Parathyroid adenoma (tissue), 2 donors: ENCODE measurements around the gene SRGAP3.

Source experiments
- H2AFZ ChIP-seq: fragments of 300-600 bp; sonication (generic); one replicate; pipeline ENCODE4 v1.7.0; 2017; ENCODE audit warnings: antibody characterized with exemption, mild to moderate bottlenecking
- H3K27ac ChIP-seq: fragments of 300-600 bp; sonication (generic); one replicate; pipeline ENCODE4 v1.7.0; 2017
- H3K27me3 ChIP-seq: fragments of 300-600 bp; sonication (generic); one replicate; pipeline ENCODE4 v1.7.0; 2017; ENCODE audit warnings: low read length; ENCODE audit not compliant: control insufficient read depth, insufficient read depth
- H3K36me3 ChIP-seq: fragments of 300-600 bp; sonication (generic); one replicate; pipeline ENCODE4 v1.7.0; 2017; ENCODE audit warnings: low read length; ENCODE audit not compliant: control insufficient read depth, insufficient read depth
- H3K4me1 ChIP-seq: fragments of 300-600 bp; sonication (generic); one replicate; pipeline ENCODE4 v1.7.0; 2017; ENCODE audit warnings: control low read depth
- H3K4me2 ChIP-seq: fragments of 300-600 bp; sonication (generic); one replicate; pipeline ENCODE4 v1.7.0; 2017; ENCODE audit warnings: low read length
- H3K4me3 ChIP-seq: fragments of 300-600 bp; sonication (generic); one replicate; pipeline ENCODE4 v1.7.0; 2017; ENCODE audit warnings: low read depth, low read length
- H3K79me2 ChIP-seq: fragments of 300-600 bp; sonication (generic); one replicate; pipeline ENCODE4 v1.7.0; 2017; ENCODE audit warnings: control low read depth
- H3K9ac ChIP-seq: fragments of 300-600 bp; sonication (generic); one replicate; pipeline ENCODE4 v1.7.0; 2017; ENCODE audit warnings: mild to moderate bottlenecking
- H3K9me3 ChIP-seq: fragments of 300-600 bp; sonication (generic); one replicate; pipeline ENCODE4 v1.7.0; 2017; ENCODE audit warnings: low read length; ENCODE audit not compliant: control insufficient read depth
- TF ChIP-seq, protein P1 (sequence below): fragments of 300-600 bp; sonication (generic); IDR thresholded peaks from one replicate; pipeline ENCODE4 v1.7.0; 2017; ENCODE audit warnings: antibody characterized with exemption, mild to moderate bottlenecking
- donor health status: primary hyperparathyroidism.

The SRGAP3 gene

DNA sequence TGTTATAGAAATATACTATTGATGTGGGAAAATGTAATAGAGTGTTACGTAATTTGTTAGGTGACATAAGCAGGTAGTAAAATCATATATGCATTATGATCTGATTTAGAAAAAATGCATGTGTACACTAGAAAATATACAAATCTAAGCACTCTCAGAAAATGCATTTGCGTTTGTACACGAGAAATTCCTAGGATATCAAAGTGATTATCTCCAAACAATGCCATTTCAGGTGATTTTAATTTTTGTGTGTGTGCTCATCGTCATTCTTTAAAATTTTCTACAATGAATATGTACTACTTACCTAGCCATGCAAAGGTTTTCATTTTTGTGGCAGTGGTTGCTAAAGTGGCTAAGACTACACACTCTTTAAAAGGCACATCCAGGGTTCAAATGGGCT lies 145.3 kb downstream of the SRGAP3 start:
- no peaks in the 10 kb centered on the region for H3K9me3 ChIP-seq
- H2AFZ ChIP-seq = no peak overlapping the region
- H3K27me3 ChIP-seq = no peaks in the 10 kb centered on the region
- H3K27ac ChIP-seq = no peak overlapping the region
- no peak overlapping the region for H3K4me3 ChIP-seq
- no peaks in the 10 kb centered on the region for H3K4me1 ChIP-seq
- H3K4me2 ChIP-seq = no peak overlapping the region
- TF ChIP-seq, protein P1, sequence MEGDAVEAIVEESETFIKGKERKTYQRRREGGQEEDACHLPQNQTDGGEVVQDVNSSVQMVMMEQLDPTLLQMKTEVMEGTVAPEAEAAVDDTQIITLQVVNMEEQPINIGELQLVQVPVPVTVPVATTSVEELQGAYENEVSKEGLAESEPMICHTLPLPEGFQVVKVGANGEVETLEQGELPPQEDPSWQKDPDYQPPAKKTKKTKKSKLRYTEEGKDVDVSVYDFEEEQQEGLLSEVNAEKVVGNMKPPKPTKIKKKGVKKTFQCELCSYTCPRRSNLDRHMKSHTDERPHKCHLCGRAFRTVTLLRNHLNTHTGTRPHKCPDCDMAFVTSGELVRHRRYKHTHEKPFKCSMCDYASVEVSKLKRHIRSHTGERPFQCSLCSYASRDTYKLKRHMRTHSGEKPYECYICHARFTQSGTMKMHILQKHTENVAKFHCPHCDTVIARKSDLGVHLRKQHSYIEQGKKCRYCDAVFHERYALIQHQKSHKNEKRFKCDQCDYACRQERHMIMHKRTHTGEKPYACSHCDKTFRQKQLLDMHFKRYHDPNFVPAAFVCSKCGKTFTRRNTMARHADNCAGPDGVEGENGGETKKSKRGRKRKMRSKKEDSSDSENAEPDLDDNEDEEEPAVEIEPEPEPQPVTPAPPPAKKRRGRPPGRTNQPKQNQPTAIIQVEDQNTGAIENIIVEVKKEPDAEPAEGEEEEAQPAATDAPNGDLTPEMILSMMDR = no peak
- H3K79me2 ChIP-seq = no peaks in the 10 kb centered on the region
- H3K36me3 ChIP-seq = no peaks in the 10 kb centered on the region
- no peak overlapping the region for H3K9ac ChIP-seq

DNA sequence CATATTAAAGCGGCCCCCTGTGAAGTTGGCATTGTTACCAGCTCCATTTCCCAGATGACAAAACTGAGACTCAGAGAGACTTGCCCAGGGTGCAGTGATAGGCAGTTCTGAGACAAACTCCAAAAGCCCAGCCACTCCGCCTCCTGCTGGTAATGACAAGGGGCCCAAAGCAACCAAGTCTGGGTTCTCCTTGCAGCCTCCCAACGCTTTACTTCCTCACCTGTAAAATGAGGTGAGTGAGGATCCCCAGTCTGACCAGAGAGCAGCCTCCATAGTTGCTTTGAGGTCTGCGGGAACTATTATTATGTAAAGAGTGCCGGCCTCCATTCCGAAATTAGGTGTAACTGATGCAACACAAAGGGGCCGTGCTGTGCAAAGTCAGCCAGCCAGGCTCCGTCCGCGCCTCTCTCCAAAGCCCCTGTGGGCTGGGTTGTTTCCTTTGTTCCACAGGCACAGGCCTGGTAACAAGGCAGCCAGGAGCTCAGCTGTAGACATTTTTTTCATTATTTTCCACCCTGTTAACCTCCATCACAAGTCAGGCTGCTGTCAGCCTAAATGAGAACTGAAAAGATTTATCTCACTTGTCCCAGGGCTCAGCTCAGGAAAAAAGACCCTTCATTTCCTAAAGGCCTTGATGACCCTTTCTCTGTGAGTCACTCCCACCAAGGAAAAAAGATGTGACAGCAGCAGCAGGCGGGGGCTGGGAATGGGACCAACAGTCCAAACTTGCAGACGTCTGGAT lies 147.0 kb downstream of the SRGAP3 start:
- no peaks in the 10 kb centered on the region for H3K36me3 ChIP-seq
- no peak overlapping the region for H3K4me2 ChIP-seq
- no peak overlapping the region for H3K4me3 ChIP-seq
- H3K9ac ChIP-seq = no peak overlapping the region
- no peaks in the 10 kb centered on the region for H3K27me3 ChIP-seq
- no peak overlapping the region for H3K27ac ChIP-seq
- H2AFZ ChIP-seq = no peak overlapping the region
- no peaks in the 10 kb centered on the region for H3K79me2 ChIP-seq
- H3K4me1 ChIP-seq = no peaks in the 10 kb centered on the region
- H3K9me3 ChIP-seq = no peaks in the 10 kb centered on the region
- TF ChIP-seq, protein P1 = no peak

DNA sequence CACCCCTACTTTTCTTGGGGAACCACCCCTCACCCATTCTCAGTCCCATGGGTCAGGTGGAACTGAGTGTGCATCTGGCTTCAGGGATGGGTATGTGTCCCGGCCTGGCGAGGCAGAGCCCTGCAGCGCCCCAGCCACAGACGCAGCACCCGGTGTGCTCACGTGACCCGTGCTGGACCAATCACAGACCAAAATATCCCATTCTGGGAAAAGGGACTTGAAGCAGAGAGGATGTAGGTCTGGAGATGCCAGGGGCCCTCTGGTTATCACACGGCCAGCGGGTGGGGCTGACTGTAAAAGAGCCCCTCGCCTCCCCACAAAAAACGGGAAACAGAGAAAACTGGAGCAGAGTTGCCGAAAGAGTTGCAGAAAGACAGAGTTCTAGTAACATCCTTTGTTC lies 148.2 kb downstream of the SRGAP3 start:
- H3K9ac ChIP-seq = no peak overlapping the region
- no peaks in the 10 kb centered on the region for H3K27me3 ChIP-seq
- no peaks in the 10 kb centered on the region for H3K79me2 ChIP-seq
- H2AFZ ChIP-seq = no peak overlapping the region
- H3K4me3 ChIP-seq = no peak overlapping the region
- TF ChIP-seq, protein P1 = no peak
- H3K9me3 ChIP-seq = no peaks in the 10 kb centered on the region
- H3K4me2 ChIP-seq = no peak overlapping the region
- no peaks in the 10 kb centered on the region for H3K36me3 ChIP-seq
- H3K27ac ChIP-seq = no peak overlapping the region
- H3K4me1 ChIP-seq = no peaks in the 10 kb centered on the region

DNA sequence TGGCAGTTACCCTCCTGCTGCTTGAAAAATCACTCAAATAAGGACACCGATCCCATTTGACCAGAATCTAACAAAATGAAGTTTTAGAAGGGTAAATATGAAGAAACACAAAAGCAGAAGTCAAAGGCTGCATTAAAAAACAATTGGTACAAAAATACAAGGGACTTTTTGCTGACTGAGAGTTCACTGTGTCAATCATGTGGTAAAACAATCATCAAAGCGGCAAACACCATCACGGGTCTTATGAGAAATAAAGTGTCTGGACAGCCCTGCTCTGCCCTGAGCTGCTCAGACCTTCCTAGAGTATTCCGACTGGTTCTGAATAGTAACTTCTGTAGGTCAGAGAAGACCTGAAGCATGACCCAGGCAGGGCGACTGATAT lies 148.9 kb downstream of the SRGAP3 start:
- Histone ChIP-seq H3K27ac (no peak overlapping the region), H2AFZ (no peak overlapping the region), H3K27me3 (no peaks in the 10 kb centered on the region), H3K79me2 (no peaks in the 10 kb centered on the region), H3K4me2 (no peak overlapping the region), H3K36me3 (no peaks in the 10 kb centered on the region), H3K4me3 (no peak overlapping the region), H3K4me1 (no peaks in the 10 kb centered on the region), H3K9ac (no peak overlapping the region), H3K9me3 (no peaks in the 10 kb centered on the region)
- TF ChIP-seq, protein P1 = no peak
